Measurements from ENCODE around the gene TBC1D22A.
A peak's percentile ranks its signal among the peaks of the same experiment; 100 is the strongest.

TBC1D22A gene

DNA sequence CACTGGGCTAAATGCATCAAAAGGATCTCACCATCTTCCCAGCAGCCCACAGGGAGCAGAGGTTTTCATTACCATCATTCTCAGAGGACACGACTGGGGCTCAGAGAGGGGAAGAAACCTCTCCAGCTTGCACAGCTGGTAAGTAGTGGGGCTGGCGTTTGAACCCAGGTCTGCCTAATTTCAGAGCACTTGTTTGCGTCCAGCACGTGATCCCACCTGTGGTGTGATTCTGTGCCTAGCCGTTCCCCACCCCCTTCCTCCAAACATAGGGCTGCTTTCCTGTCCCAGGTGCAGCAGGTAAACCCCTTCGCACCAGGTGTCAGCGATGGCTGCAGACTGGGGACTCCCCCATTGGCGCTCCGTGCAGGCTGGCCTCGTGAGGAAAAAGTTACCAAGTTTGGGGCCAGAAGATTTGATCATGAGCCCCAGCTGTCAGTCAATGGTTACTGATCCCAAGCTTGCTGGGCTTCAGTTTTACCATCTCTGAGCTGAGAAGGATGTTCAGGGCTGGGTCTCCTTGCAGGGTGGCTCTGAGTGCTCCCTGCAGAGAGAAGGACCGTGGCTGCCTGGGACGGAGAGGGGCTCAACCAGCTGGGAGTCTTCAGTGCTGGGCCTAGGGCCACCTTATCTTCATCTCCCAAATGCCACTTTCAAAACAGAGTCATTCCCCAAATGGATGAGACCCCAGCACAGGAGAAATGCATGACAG is 445.6 kb downstream of the TBC1D22A start:
- DNase-seq, result no peak

- no peak for DNase-seq
Measured at GRCh38 chr22:47208630-47209029, 446.2 kb downstream of the TBC1D22A start.

DNA sequence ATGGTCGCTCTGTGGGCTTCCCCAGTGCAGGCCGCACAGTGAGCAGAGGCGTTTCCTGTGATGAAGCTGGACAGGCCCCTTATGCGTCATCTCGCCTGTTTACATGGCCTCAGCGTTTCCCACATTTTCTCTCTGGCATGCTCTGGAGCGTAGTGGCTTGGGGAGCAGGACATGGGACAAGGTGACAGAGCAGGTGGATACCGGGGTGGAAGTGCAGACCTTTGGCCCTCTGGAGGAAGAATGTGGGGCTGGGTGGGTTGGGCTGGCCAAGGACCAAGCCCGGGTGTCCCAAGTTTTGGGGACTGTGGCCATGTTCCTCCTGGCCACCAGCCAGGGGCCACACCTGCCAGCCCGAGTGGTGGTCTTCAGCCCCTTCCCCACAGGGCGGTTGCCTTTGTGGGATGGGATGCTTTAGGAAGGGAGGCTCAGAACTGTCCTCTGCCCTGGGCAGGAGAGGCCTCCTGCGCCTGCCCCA is 446.6 kb downstream of the TBC1D22A start:
- DNase-seq, result no peak

DNA sequence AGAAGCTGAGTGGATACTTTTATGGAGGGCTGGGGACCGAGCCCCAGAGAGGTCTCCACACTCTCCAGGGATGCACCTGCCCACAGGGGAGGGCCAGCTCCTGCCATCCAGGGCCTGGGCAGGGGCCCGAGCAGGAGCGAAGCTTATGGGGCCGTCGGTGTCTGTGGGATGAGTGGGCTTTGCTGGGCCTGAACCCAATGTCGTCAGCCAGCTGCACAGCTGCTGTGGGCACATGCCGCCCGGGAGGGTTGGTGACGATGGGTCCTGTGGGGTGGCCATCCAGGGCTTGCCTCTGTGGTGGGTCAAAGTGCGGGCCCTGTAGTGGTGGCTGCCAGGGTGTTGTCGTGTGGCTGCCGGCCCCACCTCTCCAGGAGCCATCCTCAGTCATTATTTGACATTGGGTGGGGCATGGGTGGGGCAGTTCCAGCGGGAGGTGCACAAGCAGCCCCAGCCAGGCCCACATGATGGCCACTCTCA is 447.1 kb downstream of the TBC1D22A start:
- no peak for DNase-seq

DNA sequence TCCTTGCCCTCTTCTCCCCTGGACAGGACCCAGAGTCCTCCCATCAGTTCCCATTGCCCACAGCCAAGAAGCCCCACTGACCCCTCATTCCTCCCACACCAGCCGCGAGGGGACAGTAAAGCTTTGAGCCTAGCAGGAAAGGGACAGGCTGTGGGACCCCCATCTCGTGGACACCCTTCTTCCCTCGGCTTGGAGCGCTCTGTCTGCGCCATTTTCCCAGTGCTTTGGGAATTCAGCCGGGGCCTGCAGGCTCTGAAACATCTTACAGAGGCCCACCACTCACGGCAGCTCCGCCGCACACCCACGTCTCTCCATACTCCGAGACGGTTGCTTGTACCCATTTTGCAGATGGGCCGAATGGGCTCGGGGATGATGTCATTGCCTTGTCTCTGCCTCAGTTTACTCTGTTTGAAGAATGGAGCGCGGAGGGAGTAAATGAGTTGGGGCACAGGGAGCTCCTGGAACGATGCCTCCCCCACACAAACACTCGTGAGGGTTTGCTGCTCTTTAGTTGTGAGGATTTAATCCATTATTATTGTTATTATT is 447.7 kb downstream of the TBC1D22A start:
- no peak for DNase-seq

DNA sequence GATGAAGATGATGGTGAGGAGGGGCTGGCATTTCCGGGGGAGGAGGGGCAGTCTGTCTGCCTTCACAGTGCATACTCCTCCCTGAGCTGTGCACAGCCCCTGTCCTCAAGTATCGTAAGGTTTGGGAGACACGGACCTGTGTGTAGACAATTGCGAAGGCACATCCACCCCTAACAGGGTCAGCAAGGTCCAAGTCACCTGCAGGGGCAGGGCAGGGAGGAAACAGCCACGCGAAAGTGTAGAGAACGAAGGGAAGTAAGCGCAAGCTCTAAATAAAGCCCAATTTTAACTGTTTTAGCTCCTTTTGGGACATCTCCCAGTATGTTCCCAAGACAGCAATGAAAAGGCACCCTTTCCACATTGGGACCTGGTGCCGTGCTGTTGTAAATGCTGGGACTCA is 448.2 kb downstream of the TBC1D22A start:
- DNase-seq, result no peak

DNA sequence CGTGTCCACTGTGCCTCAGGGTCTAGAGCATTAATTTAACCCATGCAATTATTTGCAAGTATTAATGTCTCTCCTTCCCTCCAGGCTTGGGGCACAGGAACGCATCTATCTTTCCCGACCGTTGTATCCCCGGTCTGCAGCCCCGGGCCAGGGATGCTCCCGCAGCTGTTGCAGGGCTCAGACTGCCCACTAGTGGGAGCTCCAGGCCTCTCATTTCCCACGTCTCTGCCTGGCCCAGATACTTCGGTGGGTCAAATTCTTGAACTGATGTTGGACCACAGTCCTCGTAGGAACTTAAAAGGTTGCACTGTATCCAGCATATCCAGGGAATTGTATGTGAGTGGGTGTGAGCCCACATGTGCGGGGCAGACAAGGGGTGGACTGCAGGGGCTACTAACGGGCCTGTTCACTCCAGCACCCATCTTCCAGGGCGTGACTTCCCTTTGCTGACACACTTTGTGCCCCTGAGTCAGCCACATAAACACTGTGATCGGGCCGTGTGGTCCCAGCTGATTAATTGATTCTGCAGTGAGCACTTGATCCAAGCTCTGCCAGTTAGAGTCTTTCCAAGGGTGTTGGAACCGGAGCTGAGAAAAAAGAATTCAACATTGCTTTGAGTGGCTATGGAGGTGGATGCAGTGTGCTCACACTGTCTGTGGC is 451.3 kb downstream of the TBC1D22A start:
- peak; percentile 9 for DNase-seq

GRCh38 chr22:47215851-47216250 is 453.4 kb downstream of the TBC1D22A start:
- no peak for DNase-seq

DNA sequence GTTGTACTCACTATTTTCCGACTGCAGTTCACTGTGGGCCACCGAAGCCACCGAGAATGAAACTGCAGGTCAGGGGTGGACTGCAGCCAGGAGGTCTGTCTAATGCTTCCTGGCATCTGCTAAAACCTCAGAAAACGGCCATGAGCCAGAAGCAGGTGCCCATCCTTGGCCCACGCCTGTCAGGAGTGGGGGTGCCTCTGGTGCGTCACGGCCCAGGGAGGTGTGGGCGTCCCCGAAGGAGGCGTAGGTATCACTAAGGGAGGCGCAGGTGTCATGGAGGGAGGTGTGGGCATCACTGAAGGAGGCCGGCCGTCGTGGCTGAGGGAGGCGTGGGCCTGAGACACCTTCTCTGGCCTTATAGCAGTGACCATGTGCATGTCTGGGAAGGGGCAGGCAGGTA is 456.2 kb downstream of the TBC1D22A start:
- no peak for DNase-seq

DNA sequence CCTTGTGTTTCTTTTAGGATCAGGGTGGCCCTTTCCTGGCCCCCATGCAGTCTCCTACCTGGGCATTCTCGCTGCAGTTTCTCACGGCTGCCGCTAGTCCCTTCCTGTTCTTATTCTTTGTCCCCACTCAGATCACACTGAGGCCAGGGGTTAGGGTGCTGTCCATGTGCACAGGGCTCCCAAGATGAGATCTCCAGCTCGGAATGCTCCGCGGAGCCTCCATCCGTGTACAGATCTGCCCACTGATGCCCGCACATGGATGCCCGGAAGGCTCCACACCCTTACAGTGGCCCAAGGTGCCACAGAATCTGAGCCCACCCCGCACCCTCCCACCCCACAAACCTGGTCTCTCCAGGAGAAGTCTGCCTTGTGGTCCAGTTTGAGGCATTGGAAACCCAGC is 457.3 kb downstream of the TBC1D22A start:
- DNase-seq, result no peak

- no peak for DNase-seq
Measured at GRCh38 chr22:47220752-47221151, 458.3 kb downstream of the TBC1D22A start.

DNA sequence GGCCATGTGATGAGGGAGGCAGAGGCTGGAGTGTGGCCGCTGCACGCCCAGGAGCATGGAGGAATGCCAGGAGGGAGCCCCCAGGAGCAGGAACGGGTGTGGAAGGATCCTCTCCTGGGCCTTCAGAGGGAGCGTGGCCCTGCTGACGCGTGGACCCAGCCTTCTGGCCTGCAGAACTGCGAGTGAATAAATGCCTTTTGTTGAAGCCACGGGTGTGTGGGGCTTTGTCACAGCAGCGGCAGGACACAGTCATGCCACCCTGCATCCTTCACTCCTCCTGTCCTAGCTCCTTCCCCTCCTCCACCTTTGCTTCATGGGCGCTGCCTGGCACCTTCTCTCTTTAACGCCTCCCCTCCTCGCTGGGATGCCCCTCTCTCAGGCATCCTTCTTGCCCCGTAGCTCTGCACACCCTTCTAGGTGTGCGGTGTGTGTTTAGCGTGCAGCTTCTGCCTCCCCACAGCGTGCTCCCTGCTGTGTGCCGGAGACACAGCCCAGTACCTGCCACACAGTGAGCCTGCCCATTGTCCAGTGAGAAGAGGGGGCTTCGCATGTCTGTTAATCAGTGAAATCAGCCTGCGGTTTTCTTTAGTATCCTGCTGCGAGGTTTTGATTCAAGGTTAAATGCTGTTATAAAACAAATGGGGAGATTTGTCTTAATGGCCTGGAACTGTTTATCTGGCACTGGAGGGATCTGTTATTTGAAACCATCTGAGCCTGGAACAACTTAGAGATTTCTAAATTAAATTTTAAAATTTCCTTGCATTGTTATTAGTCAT is 459.6 kb downstream of the TBC1D22A start:
- no peak for DNase-seq
